Measurements from ENCODE around the gene SH3GL2.

GRCh38 chr9:17730899-17731298 lies 152.0 kb downstream of the SH3GL2 start:
- TF ChIP-seq ESRRG (CRISPR knock-in tag; IDR thresholded peaks at IDR 0.05) (no peak), TOX (CRISPR knock-in tag; IDR thresholded peaks at IDR 0.05; ENCODE audit: borderline replicate concordance) (no peak)
